HG03457 (cell line): ENCODE results near the gene ALG10B.

ENCODE experiments used
- ATAC-seq: cut with Tn5 transposase; IDR thresholded peaks from one replicate; pipeline ENCODE4 v1.9.1; 2021; ENCODE audit warnings: moderate number of reproducible peaks; ENCODE audit not compliant: unreplicated experiment

ALG10B gene

GRCh38 chr12:38374751-38375150 lies 58.2 kb downstream of the ALG10B start:
- no peak for ATAC-seq
